GM11168 (cell line): ENCODE results near the gene SAMD1.

Source experiments
- in situ Hi-C: fragments of 300-500 bp; cut with MboI; formaldehyde crosslinking; loops from one replicate; pipeline ENCODE4 v1.12.0; 2022; ENCODE audit warnings: low sequenced_read_pairs; ENCODE audit not compliant: unreplicated experiment

The SAMD1 gene

DNA sequence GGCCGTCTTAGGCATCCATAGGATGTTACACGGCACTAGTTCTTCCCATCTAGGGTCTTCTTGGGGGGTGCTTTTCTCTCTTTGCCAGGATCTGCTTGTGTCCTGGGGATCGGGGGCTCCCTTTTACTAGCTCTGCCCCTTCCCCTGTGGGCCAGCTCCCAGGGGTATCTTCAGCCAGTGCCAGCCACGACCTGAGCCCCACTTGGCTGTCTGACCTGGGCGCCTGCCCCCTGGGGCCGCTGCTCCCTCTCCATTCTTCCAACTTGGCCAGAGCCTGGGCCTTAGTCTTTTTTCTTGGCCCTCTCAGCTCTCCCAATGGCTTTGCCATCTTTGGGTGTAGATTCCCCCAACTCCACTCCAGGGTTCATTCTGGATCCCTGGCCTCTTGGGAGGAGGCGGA lies 23.9 kb upstream of the SAMD1 start:
- in situ Hi-C loops, result no loop called here

DNA sequence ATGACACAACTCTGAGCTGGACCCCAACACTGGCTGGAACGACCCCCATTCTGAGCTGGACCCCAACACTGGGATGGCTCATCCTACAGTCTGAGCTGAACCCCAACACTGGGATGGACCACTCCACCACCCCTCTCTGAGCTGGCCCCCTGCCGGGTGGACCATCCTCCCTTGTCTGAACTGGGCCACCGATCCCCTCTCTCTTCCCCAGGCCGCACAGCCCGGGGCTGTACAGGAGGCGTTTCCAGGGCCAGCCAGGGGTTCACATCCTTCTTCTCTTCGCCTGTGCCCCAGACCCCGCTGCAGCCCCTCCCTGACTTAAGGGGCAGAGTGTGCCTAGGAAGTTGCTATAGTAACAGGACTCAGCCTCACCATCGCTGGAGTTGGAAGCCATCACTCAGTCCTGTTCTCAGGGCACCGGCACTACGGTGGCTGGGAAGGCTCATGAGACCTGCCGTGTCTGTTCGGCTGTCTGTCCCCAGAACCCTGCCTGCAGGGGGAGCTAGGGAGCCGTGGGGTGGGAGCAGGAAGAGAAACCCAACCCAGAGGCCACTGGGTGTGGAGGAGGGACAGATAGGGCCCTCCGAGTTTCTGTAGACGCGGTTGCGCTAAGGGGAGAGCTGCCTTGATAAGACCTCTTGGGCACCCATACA lies 23.3 kb upstream of the SAMD1 start:
- in situ Hi-C loops, result no loop called here

DNA sequence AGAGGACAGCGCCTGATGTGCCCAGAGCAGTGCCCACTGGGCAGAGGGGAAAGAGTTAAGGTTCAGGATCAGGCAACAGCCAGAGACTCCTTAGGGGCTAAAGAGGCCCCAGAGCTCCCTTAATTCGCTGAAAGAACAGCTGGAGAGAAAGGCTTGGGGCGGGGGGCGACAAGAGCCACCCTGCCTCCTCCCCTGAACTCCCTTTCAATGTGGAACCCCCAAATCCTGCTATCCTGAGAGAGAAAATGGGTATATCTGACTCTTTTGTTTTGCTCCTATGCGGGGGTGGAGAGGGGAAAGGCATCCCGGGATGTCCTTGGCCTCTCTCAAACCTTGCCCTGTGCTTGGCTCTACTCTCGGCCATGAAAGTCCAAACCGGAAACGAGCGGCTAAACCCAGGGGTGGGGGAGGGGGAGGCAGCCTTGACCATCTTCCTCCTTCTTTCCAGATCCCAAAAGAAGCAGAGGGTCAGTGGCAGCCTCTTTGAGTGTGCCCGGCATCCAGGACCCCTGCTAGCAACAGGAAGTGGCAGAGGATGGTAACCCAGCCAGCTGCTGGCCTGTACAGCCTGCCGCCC lies 22.3 kb upstream of the SAMD1 start:
- in situ Hi-C loops, result no loop called here

DNA sequence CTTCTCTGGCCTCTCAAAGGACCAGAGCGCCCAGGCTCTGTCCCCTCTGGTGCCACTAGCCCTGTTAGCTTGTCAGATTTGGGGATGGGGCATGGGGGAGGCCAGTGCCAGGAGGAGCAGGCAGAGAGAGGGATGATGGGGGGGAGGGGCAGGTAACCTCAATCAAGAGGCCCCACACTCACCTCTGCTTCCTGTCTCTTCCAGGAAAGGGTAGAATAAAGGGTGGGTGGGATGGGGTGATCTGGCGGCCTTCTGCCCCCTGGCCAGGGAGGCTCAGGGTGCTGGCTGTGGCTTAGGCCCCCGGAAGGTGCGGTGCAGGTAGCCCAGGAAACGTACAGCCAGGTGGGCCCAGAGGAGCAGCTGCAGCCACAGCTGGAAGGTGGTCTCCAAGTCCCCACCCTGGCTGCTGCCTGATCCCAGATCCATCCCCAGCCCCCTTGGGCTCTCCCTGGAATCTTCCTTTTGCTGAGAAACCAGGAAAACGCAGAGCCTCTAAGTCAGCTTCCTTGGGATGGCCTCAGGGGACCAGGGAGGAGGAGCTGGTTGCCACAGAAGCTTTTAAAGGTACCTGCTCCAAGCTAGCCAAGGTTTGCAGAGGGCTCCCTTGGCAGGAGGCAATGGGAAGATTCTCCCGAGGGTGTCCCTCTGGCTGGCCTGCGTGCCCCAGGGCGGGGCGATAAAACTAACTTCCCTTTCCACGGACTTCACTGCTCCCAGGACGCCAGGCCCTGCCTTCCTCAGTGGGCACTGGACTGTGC lies 21.7 kb upstream of the SAMD1 start:
- in situ Hi-C loops, result no loop called here

DNA sequence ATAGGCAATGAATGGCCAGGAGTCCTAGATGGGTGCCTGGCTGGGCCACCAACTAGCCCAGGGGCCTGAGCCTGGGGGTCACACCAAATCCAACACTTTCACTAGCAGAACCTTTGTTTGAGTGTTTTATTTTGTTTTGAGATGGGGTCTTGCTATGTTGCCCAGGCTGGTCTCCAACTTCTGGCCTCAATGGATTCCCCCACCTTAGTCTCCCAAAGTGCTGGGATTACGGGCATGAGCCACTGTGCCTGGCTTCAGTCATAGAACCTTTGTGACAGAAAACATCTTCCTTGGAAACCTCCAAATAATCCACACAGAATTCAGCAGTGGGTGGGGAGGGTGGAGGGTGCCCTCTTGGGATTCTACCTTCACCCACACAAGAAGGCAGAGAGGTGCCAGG lies 20.9 kb upstream of the SAMD1 start:
- in situ Hi-C loops, result no loop called here

DNA sequence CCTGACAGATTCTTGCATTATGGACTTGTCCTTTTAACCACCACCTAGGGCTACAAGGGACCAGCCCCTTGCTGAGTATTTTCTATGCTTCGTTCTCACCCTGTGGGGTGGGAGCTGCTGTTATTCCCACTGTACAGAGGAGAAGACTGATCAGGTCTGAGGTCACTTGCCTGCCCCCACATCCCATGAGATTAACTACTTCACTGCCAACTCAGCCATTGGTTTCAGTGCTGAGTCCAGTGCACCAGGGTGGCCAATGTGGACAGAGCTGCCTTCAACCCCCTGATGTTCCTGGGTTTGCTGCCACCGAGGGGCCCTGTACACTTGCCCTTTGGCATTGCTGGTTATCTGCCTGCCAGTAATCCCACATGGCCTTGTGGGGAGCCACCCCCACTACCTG lies 20.1 kb upstream of the SAMD1 start:
- in situ Hi-C loops, result no loop called here

DNA sequence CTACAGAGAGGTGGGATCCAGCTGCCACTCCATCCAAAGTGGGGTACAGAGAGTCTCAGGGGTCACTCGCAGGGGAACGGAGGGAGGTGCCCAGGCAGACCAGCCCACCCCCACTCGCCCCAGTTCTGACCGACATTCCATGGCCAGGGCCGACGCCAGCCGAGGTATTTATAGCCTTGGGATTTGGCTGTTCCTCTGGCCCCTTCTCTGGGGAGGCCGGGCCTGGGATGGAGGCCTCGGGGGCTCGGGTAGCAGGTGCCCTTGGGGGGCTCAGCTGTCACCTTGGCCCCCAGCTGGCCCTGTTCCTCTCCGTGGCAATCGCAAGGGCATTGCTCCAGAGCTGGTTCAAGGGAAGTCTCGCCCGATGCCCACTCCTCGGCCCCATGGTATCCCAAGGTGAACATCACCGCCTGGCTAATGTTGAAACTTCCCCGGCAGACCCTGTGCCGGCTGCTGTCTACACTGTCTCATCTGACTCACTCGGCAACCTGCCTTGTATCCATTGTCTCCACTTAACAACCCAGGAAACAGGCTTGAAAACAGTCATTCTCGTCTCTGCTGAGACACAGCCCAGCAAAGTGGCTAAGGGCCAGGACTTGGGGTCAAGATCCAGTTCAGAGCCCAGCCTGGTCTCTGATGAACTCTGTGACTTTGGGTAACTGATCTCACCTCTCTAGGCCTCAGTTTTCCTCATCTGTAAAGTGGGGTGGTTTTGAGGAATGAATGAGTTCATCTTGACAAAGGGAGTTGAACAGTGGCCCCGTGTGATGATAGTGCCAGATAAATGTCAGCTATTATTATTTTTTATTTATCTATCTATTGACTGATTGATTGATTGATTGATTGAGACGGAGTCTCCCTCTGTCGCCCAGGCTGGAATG lies 17.3 kb upstream of the SAMD1 start:
- in situ Hi-C loops, result no loop called here

DNA sequence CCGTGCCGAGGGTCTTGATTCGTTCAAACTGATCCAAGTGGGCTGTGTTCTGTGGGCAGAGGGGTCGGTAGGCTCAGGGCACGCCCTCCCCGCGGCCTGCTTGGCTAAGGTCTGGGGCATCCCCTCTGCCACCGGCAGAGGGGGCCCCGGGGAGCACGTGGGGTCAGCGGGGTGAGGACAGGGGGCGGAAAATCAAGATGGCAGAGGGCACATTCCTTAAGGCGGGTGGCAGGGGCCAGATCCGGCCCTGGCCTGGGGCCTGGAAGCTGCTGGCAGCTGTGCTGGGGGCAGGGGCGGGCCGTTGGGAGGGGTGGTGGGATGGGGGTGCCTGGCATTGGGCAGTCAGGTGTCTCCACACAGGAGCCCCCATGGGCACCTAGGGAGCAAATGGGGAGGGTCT lies 16.3 kb upstream of the SAMD1 start:
- in situ Hi-C loops, result no loop called here

DNA sequence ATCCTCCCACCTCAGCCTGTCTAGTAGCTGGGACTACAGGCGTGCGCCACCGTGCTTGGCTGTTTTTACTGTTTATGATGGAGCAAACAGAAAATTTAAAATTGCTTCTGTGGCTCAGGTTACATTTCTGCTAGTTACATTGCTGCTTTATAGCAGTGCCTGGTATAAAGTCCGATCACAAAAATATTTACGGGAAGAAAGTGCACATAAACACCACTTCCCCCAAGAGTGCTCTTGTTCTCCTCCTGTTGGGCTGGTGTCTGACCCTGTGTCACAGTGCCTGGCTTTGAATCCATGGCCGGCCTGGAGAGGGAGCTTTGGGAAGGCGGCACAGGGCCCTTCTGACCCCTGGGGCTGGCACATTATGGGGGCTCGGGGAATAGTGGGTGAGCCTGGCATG lies 15.1 kb upstream of the SAMD1 start:
- in situ Hi-C loops, result no loop called here

DNA sequence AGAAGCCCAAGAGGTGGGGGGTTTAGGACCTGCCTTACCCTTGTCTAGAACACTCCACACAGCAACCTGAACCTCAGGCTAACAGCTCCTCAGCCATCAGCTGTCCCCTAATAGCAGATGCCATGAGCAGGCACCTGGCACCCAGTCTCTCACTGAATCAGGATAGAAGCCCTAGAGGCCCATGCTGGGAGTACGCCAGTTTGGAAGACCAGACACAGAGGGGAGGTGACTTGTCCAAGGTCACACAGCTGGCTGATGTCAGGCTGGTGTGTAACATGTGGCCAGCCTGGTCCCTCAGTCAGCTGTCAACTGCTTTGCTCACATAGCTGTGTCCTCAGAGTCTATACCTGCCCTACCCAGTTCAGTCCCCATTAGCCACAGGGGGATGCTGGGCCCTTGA lies 12.8 kb upstream of the SAMD1 start:
- in situ Hi-C loops, result no loop called here

DNA sequence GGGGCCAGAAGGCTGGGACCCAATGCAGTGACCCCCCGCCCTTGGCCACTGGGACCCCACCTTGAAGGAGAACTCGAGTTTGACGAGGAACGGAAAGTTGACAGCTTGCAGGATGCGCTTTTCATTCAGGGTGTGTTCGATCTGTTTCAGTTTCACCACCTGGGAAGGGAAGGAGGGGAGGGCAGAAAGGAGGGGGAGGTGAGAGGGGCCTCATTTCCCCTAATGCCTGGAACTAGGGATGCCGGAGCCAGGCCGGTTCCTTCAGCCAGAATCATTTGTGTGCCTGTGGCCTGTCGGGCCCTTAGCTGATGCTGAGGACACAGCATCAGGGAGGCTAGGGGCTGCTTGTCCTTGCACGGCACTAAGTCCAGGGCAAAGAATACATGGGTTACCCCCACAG lies 12.2 kb upstream of the SAMD1 start:
- in situ Hi-C loops, result no loop called here

DNA sequence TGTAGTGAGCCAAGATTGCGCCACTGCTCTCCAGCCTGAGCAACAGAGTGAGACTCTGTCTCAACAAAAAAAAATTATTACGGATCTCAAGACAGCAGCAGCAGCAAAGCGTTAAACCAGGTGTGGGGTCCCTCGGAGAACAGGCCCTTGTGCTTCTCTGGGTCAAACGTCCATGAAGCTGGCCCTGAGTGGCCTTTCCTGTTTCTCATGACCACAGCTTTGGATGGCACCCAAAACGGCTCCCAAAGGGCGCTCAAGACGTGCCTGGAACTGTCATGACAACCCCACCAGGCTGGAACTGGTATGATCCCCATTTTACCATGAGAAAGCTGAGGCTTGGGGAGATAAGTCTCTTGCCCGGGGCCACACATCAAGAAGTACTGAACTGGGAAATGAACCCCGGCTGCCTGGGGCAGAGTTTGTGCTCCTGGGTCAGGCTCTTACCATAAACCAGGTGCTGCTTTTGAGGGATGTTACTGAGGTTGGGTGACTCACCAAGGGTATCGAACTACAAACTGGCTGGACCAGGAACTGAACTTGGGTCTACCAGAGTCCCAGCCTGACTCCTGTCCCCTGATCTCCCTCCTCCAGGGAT lies 11.6 kb upstream of the SAMD1 start:
- in situ Hi-C loops, result no loop called here

DNA sequence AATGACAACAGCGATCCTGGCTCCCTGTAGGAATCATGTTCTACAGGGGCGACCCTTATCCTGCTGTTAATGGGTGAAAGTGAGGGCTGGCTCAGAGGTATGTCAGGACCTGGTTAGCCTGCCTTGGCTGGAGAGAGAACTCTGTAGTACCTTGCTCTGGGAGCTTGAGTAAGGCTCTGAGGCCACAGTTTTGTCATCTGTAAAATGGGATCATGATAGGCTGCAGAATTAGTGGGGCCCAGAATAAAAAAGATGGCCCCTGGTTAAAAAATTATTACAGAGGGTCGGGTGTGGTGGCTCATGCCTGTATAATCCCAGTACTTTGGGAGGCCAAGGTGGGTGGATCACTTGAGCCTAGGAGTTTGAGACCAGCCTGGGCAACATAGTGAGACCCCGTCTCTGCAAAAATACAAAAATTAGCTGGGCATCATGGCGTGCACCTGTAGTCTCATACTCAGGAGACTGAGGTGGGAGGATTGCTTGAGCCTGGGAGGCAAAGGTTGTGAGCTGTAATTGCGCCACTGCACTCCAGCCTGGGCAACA lies 10.5 kb upstream of the SAMD1 start:
- in situ Hi-C loops, result no loop called here

DNA sequence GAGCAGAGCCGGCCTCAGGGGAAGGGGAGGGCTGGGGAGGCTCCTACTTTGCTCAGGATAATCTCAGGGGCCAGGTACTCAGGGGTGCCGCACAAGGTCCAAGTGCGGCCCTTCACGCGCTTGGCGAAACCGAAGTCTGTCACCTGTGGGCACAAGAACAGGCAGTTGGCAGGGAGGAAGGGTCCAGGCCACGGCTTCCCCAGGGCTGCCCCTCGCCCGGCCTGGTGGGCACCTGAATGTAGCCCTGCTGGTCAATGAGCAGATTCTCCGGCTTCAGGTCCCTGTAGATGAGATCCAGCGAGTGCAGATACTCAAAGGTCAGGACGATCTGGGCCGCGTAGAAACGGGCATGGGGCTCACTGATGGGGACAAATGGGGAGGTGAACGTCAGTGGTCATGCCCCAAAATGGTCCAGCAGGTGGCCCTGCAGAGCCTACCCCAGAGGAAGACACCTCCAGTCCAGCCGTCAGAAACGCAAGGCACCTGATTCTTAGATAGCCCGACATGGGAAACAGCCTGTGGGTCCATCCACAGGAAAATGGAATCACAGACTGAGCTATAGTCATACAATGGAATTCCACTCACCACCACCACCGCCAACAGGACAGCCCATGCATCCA lies 7.1 kb upstream of the SAMD1 start:
- in situ Hi-C loops, result no loop called here

DNA sequence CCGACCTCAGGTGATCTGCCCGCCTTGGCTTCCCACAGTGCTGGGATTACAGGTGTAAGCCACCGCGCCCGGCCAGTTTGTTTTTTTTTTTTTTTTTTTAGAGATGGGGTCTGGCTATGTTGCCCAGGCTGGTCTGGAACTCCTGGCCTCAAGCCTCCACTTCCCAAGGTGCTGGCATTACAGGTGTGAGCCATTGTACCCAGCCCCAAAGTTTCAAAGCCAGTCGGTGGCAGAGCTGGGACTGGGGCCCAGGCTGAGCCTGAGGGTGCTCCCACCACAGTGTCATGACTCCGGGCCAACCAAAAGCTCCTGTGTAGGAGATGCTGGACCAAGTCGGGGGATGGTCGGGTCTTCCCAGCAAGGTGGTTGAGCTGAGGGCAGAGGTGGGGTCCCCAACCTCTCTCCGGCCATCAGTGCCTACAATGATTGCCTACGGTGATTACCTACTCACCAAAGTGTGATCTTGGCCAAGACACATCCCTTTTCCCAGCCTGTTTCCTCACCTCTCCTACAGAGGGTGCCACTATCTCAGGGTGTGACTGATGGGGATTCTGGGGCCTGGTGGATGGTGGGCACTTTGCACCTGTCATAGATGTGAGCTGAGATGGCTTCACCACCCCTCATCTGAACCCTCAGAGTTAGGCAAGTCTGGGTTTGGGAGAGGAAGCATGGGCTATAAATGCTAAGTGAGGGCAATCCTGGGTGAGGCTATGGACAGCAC lies 5.9 kb upstream of the SAMD1 start:
- in situ Hi-C loops, result no loop called here

DNA sequence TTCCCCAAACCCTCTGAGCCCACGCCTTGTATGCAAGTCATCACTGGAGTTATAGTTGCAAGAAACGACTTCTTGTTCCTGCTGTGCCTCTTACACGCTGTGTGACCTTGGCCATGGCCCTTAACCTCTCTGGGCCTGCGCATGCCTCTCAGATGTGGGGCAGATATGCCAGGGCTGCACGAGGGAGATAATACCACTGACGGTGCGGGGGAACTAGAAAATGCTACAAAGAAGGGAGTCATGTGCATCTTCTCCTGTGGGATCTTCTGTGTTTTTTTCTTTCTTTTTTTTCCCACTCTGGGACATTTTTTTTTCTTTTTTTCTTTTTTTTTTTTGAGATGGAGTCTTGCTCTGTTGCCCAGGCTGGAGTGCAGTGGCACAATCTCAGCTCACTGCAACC lies 4.3 kb upstream of the SAMD1 start:
- in situ Hi-C loops, result no loop called here

DNA sequence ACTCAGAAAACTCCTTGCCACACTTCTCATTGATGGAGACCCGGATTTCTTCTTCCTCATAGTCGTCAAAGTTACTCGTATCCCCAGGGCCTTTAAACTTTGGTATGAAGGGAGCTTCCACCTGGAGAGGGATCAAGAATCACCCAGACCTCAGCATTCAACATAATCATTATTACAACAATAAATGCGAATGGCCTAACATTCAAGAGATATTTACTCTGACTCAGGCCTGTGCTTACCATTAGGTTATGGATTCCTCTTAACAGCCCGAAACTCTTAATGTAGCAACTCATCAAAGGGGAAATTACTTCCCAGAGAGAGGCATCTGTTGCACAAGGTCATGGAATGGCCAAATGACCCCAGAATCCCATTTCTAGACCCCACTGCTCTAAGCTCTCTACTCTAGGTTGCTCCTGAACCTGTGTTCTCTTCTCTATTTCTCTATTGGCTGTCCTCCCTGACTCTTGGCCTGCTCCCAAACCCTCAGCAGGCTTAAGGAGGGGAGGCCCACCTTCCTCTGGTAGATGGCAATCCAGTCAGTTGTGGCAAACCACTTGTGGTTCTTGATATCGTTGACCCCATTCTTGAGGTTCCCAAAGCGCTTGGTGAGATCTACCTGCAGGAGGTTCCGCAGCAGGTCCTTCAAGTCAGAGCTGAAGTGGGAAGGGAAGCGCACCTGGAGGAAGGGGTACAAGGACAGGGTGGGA lies 2.7 kb upstream of the SAMD1 start:
- in situ Hi-C loops, result no loop called here

DNA sequence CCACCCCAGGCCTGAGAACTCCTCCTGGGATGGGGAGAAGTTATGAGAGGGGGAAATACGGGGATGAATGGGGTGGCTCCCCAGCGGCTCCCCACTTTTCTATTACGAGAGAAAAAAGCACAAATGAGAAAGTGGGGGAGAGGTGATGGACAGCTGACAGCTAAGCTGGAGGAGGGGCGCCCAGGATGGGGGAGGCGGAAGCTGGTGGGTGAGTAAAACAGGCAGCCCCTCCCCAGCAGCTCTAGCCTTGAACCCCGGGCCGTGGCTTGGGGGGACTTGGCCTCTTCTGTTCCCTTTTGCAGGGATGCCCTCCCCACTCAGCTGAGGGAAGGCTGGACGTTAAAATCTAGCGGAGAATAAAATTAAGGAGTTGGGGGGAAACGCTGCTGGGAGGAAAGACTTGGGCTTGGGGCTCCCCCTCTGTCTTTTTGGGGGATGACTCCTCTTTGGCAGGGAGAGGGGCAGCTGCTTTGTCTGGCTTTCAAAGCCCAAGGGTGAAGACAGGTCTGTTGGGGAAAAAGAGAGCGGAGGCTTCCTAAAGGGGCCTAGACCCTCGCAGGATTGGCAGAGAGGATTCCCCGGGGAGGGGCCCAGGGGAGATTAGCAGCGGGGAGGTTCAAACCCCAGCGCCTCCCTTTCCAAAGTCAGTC lies 1.4 kb upstream of the SAMD1 start:
- in situ Hi-C loops, result no loop called here
